Endothelial cell of umbilical vein (primary cell): ENCODE data around the gene GOLGA6L9.
"Not testable (repeated sequence)": the region's sequence is repeated elsewhere in the genome, so short reads cannot be mapped to it uniquely, and the experiment has no call there.

Experiments used
- EZH2 ChIP-seq: IDR thresholded peaks from 2 replicates; pipeline ENCODE4 v1.6.1; 2012; ENCODE audit warnings: borderline replicate concordance, low read depth, mild to moderate bottlenecking, moderate library complexity, low read length, inconsistent platforms; ENCODE audit not compliant: severe bottlenecking
- FOS ChIP-seq: IDR thresholded peaks from 2 replicates; pipeline ENCODE4 v1.6.1; 2011; ENCODE audit warnings: mild to moderate bottlenecking, low read length, moderate library complexity, borderline replicate concordance; ENCODE audit not compliant: insufficient read depth
- GATA2 ChIP-seq: IDR thresholded peaks from 2 replicates; pipeline ENCODE4 v1.7.0; 2011; ENCODE audit warnings: low read depth, mild to moderate bottlenecking, moderate library complexity, mixed read lengths, low read length; ENCODE audit not compliant: insufficient read length, insufficient read depth
- JUN ChIP-seq: IDR thresholded peaks from 2 replicates; pipeline ENCODE4 v1.6.1; 2011; ENCODE audit warnings: borderline replicate concordance, low read depth; ENCODE audit not compliant: insufficient read length, insufficient read depth
- POLR2A ChIP-seq: IDR thresholded peaks from 2 replicates; pipeline ENCODE4 v1.6.1; 2012; ENCODE audit warnings: low read depth, mild to moderate bottlenecking, control low read depth, low read length
- POLR2AphosphoS5 ChIP-seq: IDR thresholded peaks from 2 replicates; pipeline ENCODE4 v1.6.1; 2012; ENCODE audit warnings: low read depth, mild to moderate bottlenecking, control low read depth, low read length, moderate library complexity; ENCODE audit not compliant: insufficient read depth
- TF ChIP-seq, protein P1 (sequence below), 2 donors: IDR thresholded peaks; 1 replicate in 1 of 2; 2 replicates in 1 of 2; pipeline ENCODE4 v1.5.1; 2011; ENCODE audit warnings: low read length in 2 of 2, mild to moderate bottlenecking in 2 of 2, moderate library complexity in 2 of 2, control low read depth in 1 of 2, inconsistent platforms in 1 of 2, low read depth in 1 of 2; ENCODE audit not compliant: insufficient read depth in 1 of 2; ENCODE audit errors: extremely low read depth in 1 of 2

DNA sequence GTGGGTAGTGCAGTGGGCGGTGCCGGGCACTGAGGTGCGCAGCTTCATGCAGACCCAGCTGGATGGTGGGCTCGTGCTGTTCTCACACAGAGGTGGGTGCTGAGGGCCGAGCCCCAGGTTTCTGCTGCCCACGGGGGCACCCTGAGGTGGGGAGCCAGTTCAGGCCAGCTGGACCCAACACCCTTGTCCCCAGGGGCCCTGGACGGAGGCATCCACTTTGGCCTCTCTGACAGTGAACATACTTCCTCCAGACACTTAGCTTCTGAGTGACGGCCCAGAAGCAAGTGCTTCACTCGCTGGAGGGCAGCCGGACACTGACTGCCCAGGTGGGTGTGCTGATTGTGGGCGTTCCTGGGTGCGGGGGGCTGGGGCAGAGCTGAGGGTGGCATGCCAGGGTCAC is 39.8 kb downstream of the GOLGA6L9 start:
- TF ChIP-seq, protein P1, sequence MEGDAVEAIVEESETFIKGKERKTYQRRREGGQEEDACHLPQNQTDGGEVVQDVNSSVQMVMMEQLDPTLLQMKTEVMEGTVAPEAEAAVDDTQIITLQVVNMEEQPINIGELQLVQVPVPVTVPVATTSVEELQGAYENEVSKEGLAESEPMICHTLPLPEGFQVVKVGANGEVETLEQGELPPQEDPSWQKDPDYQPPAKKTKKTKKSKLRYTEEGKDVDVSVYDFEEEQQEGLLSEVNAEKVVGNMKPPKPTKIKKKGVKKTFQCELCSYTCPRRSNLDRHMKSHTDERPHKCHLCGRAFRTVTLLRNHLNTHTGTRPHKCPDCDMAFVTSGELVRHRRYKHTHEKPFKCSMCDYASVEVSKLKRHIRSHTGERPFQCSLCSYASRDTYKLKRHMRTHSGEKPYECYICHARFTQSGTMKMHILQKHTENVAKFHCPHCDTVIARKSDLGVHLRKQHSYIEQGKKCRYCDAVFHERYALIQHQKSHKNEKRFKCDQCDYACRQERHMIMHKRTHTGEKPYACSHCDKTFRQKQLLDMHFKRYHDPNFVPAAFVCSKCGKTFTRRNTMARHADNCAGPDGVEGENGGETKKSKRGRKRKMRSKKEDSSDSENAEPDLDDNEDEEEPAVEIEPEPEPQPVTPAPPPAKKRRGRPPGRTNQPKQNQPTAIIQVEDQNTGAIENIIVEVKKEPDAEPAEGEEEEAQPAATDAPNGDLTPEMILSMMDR (IDR thresholded peaks at IDR 0.05; ENCODE audit: extremely low read depth in 1 of 2, insufficient read depth in 1 of 2, low read depth in 1 of 2, low read length in 2 of 2), result not testable (repeated sequence)
- not testable (repeated sequence) for TF ChIP-seq POLR2A, GATA2, EZH2, POLR2AphosphoS5, FOS, JUN
